Fibroblast of villous mesenchyme (primary cell): ENCODE data around the gene KIAA1755. TPM values are rescaled to one million over a fixed set of nuclear protein-coding genes. Genes with fewer than 3 reads are reported as not detected.

Experiments used
- DNase-seq: peaks from one replicate; pipeline ENCODE4 v3.0.0-alpha.2; 2010; ENCODE audit warnings: low read depth
- H3K4me3 ChIP-seq: 2 replicates; pipeline ENCODE4 v1.5.1; 2011; ENCODE audit warnings: low read depth, mild to moderate bottlenecking, low read length
- CTCF ChIP-seq: IDR thresholded peaks from 2 replicates; pipeline ENCODE4 v1.5.1; 2012; ENCODE audit warnings: low read depth, mild to moderate bottlenecking, low read length; ENCODE audit not compliant: insufficient read depth
- total RNA-seq: library from RNA; depleted of rRNA; stranded (reverse); fragments of >200 nt; gene quantifications from 2 replicates; pipeline ENCODE4 v1.2.3, GENCODE V29; 2012

Gene KIAA1755
- total RNA-seq, 1 donor: 1.3 TPM

- TF ChIP-seq CTCF: no peak
- no peak for DNase-seq
- H3K4me3 ChIP-seq: no peak overlapping the region
These were observed 21.7 kb downstream of the KIAA1755 start for GRCh38 chr20:38238829-38239228.

DNA sequence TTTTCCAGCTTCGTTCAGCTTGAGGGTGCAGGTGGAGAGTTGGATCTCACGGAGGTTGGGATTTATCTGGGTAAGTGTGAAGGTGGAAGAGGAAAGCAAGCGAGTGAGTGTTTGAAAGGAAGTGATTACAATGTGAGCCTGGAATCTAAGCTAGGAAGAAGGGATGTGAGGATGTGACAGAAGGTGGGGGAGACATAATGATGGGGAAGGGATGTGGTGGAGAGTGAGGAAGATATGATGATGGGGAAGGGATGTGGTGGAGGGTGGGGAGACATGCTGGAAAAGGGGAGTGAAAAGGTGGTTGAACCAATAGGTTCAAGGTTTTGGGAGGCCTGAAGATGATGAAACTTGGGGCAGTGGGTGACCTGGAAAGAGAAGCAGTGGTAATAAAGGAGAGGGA lies 23.2 kb downstream of the KIAA1755 start:
- no peak overlapping the region for H3K4me3 ChIP-seq
- TF ChIP-seq CTCF: no peak
- DNase-seq: no peak

- no peak overlapping the region for H3K4me3 ChIP-seq
- DNase-seq: peak; percentile 46
- TF ChIP-seq CTCF: no peak
These were observed 28.9 kb downstream of the KIAA1755 start for GRCh38 chr20:38231531-38232121.

GRCh38 chr20:38230957-38231526 lies 29.5 kb downstream of the KIAA1755 start:
- no peak for TF ChIP-seq CTCF
- no peak for DNase-seq
- H3K4me3 ChIP-seq: no peak overlapping the region

GRCh38 chr20:38230253-38230551 lies 30.3 kb downstream of the KIAA1755 start:
- no peak for TF ChIP-seq CTCF
- DNase-seq: no peak
- H3K4me3 ChIP-seq: no peak overlapping the region

DNA sequence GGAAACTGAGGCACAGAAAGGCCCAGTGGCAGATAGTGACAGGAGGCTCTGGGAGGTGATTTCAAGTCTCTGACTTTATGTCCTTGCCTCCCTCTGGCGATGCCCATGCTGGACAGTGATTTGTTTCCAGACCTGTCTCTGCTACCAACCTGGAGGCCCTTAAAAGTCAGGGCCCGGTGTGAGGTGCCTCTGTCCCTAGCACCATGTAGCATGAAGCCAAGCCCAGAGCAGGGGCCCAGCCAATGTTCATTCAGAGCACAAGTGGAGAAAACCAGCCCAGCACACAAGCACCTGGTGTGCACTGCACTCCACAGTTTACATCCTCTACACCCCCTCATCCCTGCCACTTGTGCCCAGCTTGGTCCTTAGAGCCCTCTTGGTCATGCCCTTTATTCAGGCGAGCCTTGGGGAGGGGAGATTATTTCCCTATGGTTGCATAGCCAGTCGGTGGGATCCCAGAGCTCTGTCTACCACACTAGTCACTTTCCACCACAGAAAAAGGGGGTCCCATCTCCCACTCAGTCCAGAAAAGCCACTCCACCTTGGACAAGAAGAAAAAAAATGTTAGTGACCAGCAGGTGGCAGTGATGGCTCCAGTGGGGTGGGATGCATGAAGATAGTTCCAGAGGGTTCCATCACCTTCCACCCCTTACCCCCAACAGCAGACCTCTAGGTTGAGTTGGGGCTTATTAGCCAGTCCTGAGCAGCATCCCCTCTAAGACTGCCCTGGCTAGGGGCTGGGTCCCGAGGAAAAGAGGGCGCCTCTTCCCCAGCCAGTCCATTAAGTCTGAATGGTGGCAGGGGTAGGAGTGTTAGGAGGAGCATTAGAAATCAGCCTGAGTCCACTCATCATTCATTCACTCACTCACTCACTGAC lies 30.9 kb downstream of the KIAA1755 start:
- peak; percentile 50 for DNase-seq
- TF ChIP-seq CTCF: peak; percentile 69
- no peak overlapping the region for H3K4me3 ChIP-seq
